Rectal smooth muscle tissue (tissue), 1 donor: ENCODE results near the gene VMP1.
"Not testable (repeated sequence)": the region's sequence is repeated elsewhere in the genome, so short reads cannot be mapped to it uniquely, and the experiment has no call there.

ENCODE experiments used
- H3K27ac ChIP-seq: one replicate; pipeline ENCODE4 v1.7.0; 2013; ENCODE audit warnings: low read depth, low read length, inconsistent platforms
- H3K27me3 ChIP-seq: one replicate; pipeline ENCODE4 v1.7.0; 2013; ENCODE audit warnings: low read length; ENCODE audit not compliant: control insufficient read depth, insufficient read depth
- H3K36me3 ChIP-seq: one replicate; pipeline ENCODE4 v1.7.0; 2013; ENCODE audit warnings: low read length; ENCODE audit not compliant: control insufficient read depth, insufficient read depth
- H3K4me1 ChIP-seq: one replicate; pipeline ENCODE4 v1.7.0; 2013; ENCODE audit warnings: low read length; ENCODE audit not compliant: control insufficient read depth, insufficient read depth
- H3K4me3 ChIP-seq: one replicate; pipeline ENCODE4 v1.7.0; 2013; ENCODE audit warnings: low read length
- H3K9ac ChIP-seq: one replicate; pipeline ENCODE4 v1.7.0; 2013; ENCODE audit warnings: low read length

The VMP1 gene

DNA sequence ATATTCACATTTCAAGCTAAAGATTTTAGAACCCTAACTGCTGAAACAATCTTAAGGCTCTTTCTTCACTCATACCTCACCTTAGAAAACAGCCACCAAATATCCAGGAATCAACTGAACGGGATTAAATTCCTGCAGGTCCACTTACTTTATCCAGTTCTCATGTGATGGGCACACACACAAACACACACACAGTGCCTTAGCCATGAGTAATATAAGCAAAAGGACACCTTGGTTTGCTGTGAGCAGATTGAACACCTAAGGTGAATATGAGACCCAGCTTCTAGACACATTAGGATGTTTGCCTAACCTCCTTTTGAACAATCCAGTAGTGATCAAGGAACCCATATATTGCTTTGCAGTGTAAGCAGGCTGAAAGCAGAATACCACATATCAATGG, 103.8 kb downstream of the VMP1 start:
- Histone ChIP-seq H3K27ac (no peak overlapping the region), H3K27me3 (no peaks in the 10 kb centered on the region), H3K36me3 (peaks cover 10% of the 10 kb centered on the region), H3K4me1 (peaks cover 3% of the 10 kb centered on the region), H3K4me3 (no peak overlapping the region), H3K9ac (no peak overlapping the region)

DNA sequence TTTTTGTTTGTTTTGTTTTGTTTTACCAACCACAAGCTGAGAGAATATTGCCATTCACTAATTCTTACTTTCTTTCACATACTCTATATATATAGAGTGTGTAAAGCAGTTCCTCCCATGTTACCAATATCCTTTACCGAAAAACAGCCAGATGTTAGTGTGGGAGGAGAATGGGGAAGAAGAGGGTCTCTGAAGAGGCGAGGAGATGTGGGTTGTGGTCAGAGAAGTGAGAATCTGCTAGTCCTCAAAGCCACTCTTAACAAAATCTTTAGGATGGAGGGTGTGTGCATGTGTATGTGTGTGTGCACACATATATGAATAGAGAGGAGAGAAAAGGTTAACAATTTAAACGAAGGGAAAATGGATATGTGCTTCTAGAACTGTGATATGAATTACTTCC, 104.7 kb downstream of the VMP1 start:
- Histone ChIP-seq H3K27me3 (no peaks in the 10 kb centered on the region), H3K9ac (no peak overlapping the region), H3K36me3 (peaks cover 10% of the 10 kb centered on the region), H3K27ac (no peak overlapping the region), H3K4me1 (peaks cover 3% of the 10 kb centered on the region), H3K4me3 (no peak overlapping the region)

DNA sequence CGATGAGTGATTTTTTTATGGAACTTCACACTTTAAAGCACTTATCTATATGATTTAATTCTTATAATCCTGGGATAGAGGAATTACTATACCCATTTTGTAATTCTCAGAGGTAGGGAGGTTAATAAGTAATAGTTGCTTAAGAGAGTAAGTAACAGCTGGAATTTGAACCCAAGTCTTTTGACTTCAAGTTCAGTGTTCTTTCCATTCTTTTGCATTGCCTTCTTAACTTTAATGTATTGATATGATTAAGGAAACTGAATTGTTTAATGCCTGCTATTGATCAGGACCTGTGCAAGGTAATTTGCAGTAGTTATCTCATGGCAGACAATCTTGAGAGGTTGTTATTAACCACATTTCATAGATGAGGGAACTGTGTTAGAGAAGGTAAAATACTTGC, 106.8 kb downstream of the VMP1 start:
- Histone ChIP-seq H3K4me1 (no peaks in the 10 kb centered on the region), H3K27me3 (no peaks in the 10 kb centered on the region), H3K27ac (no peak overlapping the region), H3K36me3 (peaks cover 10% of the 10 kb centered on the region), H3K4me3 (no peak overlapping the region), H3K9ac (no peak overlapping the region)

DNA sequence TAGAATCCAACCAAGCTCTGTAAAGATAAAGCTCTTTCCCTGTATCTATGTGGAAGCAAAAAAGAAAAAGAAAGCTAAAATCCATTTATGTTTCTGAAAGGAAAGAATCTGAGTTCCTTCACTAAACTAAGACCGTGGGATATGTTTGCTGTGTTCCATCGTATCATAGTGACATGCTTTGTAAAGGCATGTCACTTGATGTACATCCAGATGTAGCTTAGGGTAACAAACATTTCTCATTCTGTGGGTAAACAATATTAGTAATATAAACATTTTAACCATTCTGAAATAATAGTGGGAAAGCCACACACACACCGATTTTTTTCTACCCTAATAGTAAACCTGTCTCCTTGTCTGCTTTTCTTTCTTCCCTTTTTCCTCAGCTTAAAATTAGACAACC, 107.2 kb downstream of the VMP1 start:
- no peaks in the 10 kb centered on the region for H3K27me3 ChIP-seq
- no peak overlapping the region for H3K4me3 ChIP-seq
- no peak overlapping the region for H3K9ac ChIP-seq
- H3K27ac ChIP-seq = no peak overlapping the region
- H3K4me1 ChIP-seq = no peaks in the 10 kb centered on the region
- peaks cover 10% of the 10 kb centered on the region for H3K36me3 ChIP-seq

DNA sequence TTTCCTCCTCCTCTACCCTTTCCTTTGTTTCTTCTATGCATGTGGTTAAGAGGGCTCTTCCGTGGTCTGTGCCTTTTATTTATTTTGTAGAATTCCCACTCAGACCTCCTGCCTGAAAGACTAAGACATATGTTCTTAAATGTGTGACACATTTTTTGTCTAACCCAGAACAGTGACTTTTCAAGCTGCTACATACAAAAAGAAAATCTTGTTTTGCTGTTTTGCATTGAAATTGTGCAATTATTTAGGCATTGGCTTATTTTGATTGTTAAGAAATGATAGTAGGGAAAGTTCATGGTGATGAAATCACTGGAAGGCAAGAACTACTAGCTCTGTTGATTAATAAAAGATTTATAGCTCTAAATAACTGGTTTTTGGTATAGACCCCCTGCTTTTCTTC, 108.5 kb downstream of the VMP1 start:
- H3K4me1 ChIP-seq = no peaks in the 10 kb centered on the region
- H3K27ac ChIP-seq = no peak overlapping the region
- peaks cover 10% of the 10 kb centered on the region for H3K36me3 ChIP-seq
- H3K9ac ChIP-seq = no peak overlapping the region
- no peak overlapping the region for H3K4me3 ChIP-seq
- no peaks in the 10 kb centered on the region for H3K27me3 ChIP-seq

DNA sequence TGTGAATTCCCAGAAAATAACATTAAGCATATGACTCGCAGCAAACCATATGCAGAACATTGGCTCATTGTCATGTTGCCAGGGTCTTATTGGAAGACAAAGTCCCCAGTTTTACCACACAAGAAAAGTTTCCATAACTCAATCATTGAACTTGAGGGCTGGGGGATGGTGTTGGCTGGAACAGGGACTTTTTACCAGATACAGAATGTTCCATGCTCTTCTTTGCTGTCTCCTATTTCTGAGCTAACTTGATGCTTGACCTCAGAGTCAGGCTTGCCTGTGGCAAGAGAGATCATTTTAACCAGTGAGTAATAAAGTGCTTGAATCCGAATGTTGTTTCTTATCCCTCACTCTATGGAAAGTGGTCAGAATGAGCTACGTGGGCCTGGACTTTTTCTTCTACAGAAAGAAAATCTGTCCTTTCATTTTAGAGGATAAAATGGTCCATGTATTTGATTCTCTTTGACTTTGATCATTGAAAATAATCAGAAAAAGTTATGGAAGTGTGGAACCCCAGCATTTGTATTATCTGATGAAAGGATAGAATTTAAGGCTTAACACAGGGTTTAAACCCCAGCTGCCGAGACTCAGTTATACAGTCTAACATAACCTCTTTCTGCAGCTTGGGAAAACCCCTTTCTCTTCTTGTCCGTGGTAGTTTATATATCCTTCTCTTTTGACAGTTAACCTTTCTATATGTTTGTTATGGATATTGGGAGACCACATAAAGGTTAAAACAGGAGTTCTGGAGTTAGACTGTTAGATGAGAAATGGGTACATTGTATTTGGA, 118.3 kb downstream of the VMP1 start:
- H3K27me3 ChIP-seq = no peaks in the 10 kb centered on the region
- H3K36me3 ChIP-seq = no peaks in the 10 kb centered on the region
- no peak overlapping the region for H3K9ac ChIP-seq
- H3K4me1 ChIP-seq = peaks cover 16% of the 10 kb centered on the region
- H3K4me3 ChIP-seq = no peak overlapping the region
- H3K27ac ChIP-seq = peak overlapping the region; percentile 87

DNA sequence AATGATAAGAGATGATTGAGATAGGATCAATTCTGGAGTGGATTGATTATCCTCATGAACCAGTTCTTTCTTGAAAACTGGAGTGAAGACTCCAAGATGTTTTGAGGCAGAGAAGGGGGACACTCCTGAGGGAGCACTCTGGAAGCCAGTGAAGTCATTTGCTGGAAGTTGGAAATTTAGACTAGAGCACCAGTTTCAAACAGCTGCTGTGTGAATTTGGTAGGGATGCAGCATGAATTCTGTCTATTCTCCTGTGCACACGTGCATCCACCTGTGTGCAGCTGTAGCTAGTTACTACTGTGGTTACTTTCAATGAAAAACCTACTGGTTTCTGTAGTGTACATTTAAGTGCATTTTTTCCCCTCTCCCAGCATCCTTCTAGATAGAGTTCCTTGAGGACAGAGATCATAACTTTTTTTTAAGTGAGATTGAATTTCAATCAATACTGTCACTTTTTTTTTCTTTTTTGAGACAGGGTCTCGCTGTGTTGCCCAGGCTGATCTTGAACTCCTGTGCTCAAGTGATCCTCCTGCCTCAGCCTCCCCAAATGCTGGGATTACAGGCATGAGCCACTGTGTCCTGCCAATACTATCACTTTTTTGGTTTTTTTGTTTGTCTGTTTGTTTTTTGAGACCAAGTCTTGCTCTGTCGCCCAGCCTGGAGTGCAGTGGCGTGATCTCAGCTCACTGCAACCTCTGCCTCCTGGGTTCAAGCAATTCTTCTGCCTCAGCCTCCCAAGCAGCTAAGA, 119.4 kb downstream of the VMP1 start:
- Histone ChIP-seq H3K27ac (peak overlapping the region; percentile 87), H3K4me3 (no peak overlapping the region), H3K4me1 (peaks cover 16% of the 10 kb centered on the region), H3K27me3 (no peaks in the 10 kb centered on the region), H3K9ac (no peak overlapping the region), H3K36me3 (no peaks in the 10 kb centered on the region)

DNA sequence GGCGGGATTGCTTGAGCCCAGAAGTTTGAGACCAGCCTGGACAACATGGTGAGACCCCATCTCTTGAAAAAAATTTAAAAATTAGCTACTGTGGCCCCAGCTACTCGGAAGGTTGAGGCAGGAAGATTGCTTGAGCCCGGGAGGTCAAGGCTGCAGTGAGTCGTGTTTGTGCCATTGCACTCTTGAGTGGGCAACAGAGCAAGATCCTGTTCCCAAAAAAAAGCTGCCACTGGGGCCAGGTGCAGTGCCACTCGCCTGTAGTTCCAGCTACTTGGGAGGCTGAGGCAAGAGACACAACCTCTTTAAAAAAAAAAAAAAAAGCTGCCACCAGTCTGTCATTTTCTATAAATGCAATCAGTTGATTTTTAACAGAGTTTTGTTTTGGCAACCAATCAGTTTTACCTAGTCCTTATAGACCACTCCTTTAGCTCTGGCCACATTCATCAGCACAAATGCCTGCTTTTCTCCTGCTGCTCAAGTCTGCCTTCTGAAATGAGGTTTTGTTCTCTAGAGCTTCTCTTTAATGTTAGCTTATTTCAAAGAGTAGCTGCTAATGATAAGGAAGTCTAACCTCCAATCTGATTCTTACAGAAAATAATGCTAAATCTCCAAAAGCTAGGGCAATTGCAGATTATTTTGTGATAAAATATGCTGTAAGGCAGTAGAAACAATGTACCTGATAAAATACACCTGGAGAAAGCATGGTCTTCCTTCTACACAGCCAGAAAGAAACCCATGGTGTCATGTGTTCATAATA, 120.4 kb downstream of the VMP1 start:
- peak overlapping the region; percentile 87 for H3K27ac ChIP-seq
- no peaks in the 10 kb centered on the region for H3K27me3 ChIP-seq
- H3K36me3 ChIP-seq = no peaks in the 10 kb centered on the region
- H3K4me1 ChIP-seq = peaks cover 18% of the 10 kb centered on the region
- no peak overlapping the region for H3K9ac ChIP-seq
- H3K4me3 ChIP-seq = no peak overlapping the region

DNA sequence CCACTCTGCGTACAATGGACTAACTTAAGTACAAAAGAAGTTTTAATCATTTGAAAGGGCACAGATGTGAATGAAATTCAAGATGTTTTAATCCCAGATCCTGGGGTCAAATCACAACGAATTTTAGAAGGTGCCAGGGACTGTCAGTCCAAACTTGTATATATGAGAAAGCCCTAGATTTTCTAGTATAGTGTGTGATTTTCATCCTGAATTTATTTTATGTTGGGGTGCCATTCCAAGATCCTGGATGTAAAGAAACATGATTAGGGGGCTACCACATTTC, 121.0 kb downstream of the VMP1 start:
- Histone ChIP-seq H3K36me3 (no peaks in the 10 kb centered on the region), H3K4me1 (peaks cover 19% of the 10 kb centered on the region), H3K27me3 (no peaks in the 10 kb centered on the region), H3K27ac (peak overlapping the region; percentile 87), H3K9ac (no peak overlapping the region), H3K4me3 (no peak overlapping the region)

DNA sequence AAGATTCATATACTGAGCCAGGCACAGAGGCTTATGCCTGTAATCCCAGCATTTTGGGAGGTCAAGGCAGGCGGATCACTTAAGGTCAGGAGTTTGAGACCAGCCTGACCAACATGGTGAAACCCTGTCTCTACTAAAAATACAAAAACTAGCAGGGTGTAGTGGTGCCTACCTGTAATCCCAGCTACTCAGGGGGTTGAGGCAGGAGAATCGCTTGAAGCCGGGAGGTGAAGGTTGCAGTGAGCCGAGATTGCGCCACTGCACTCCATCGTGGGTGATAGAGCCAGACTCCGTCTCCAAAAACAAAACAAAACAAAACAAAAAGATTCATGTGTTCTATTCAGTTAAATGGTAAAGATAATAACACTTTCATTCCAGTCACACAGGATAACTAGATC, 121.4 kb downstream of the VMP1 start:
- peak overlapping the region; percentile 87 for H3K27ac ChIP-seq
- H3K4me3 ChIP-seq = peak overlapping the region; percentile 33
- not testable (repeated sequence) for H3K27me3 ChIP-seq, H3K9ac ChIP-seq, H3K36me3 ChIP-seq
- peaks cover 19% of the 10 kb centered on the region for H3K4me1 ChIP-seq

DNA sequence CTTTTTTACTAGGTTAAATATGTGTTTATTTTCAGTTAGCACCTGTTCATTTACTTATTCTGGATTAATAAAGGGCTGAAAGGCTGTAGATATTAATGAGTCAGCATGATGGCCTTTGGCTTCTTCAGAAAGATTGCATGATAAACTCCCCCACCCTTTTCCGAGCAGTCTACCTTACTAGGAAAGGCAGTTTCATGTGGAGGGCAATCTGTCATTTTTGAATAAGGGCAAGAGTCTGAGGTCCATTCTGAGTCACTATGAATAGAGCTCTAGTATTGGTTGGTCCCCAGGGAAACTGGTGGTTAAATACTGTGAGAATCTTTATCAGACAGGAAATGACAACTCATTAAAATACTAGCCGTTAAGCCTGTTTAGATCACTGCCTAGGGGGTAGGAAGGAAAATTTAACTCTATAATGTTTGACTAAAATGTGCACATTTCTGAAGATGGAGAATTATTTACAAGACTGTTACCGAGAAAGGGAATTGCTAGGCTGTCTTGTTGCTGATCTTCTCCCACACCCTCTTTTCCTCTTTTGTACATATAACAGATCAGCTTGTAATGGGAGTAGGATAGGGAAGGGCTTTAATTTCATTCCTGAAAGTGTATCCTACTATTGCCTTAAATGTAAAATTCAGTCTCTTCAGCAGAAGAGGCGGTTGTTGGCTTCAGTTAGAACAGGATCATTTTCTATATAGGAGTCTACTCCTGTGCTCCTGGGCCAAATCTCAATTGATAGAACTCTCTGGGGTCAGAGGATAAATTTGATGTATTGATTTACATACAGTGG, 122.0 kb downstream of the VMP1 start:
- no peaks in the 10 kb centered on the region for H3K36me3 ChIP-seq
- peak overlapping the region; percentile 87 for H3K27ac ChIP-seq
- peak overlapping the region; percentile 43 for H3K4me3 ChIP-seq
- no peak overlapping the region for H3K9ac ChIP-seq
- peaks cover 19% of the 10 kb centered on the region for H3K4me1 ChIP-seq
- H3K27me3 ChIP-seq = no peaks in the 10 kb centered on the region

DNA sequence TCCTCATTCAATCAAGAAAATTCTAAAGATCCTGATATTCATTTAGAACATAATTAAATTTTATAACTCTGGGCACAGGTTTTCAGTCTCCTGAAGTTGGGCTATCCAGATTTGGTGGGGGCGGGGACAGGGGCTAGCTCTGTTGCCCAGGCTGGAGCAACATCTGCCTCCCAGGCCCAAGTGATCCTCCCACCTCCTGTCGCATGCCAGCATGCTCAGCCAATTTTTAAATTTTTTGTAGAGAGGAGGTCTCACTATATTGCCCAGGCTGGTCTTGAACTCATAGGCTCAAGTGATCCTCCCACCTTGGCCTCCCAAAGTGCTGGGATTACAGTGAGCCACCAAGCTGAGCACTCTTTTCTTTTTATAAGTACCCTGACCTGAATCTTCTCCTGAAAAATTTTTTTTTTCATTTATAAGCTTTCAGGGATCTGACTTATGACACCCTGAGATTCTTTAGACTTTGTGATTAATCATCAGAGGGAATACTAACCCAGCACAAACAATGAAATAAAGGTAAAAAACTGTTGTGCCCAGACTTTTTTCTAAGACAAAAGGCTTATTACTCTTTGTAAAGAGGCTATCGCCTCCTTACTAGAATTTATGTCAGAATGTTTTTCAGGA, 122.7 kb downstream of the VMP1 start:
- no peak overlapping the region for H3K9ac ChIP-seq
- H3K36me3 ChIP-seq = no peaks in the 10 kb centered on the region
- H3K27ac ChIP-seq = peak overlapping the region; percentile 87
- H3K4me1 ChIP-seq = peaks cover 19% of the 10 kb centered on the region
- no peaks in the 10 kb centered on the region for H3K27me3 ChIP-seq
- no peak overlapping the region for H3K4me3 ChIP-seq
